Stimulated activated CD4-positive, alpha-beta T cell treated with anti-CD3 and anti-CD28 coated beads, Interleukin-2, amount 100 ng/mL, for 4 hours (primary cell): Measurements from ENCODE around the gene PTGES2.
A peak's percentile ranks its signal among the peaks of the same experiment; 100 is the strongest.

Experiments
- DNase-seq: peaks from one replicate; pipeline ENCODE4 v3.0.0-alpha.2; 2020; ENCODE audit warnings: low read depth

Gene PTGES2

GRCh38 chr9:128127568-128127989 is at the start of gene PTGES2:
PTGES2 (minus strand) TSS chr9:128127729; CDS start chr9:128127717, 12 bp downstream.
- peak; percentile 76 for DNase-seq

DNA sequence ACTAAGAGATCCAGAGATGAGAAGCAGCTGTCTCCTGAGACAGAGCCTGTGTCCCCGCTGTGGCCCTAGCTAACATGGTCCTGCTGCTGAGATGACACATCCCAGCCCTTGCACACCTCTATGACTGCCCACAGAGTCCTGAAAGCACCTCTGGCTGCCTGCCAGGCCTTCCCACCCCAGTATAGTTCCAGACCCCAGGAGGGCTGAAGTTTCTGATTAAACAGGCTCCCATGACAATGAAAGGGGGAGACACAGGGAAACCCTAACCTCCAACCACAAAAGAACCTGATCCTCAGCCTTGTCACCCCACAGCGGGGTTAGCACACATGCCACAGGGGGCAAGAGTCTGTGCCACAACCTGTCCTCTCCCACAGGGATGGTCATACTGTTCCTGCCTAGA is 48.2 kb upstream of the PTGES2 start:
- no peak for DNase-seq

DNA sequence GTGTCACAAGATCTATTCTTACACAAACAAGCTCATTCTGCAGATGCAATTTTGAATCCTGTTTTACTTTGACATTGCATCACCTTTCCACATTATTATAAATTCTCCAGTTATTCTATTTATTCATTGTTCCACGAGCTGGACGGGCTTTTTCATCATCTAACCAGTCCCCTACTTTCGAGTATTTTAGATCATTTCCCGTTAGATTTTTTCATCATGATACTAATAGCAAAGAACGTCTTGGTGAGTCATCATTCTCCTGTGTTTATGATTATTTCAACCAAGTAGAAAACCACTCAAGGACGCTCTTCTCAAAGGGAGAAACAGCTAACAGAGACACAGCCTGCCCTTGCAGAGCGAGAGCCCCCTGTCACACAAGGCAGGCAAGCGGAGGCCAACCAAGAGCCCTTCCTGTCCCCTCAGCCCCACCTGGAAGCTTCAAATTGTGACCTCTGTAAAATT is 47.6 kb upstream of the PTGES2 start:
- DNase-seq: no peak

GRCh38 chr9:128174062-128174461 is 46.5 kb upstream of the PTGES2 start:
- no peak for DNase-seq

DNA sequence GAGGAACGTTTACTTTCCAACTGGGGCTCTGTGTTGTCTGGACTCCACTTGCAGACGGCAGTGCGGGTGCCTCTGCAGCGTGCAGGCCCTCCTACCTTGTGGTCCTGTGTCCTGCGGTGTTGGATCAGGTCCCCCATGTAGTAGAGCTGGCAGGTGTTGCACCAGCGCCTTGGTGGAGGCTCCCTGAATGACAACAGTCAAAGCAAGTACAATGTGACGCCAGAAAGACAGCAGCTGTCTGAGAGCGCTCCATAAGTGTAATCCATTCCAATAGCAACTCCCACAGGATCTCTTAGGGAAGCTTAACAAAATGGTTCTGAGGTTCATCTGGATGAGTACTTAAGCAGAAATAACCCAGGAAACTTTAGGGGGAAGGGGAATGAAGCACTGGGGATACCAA is 42.4 kb upstream of the PTGES2 start:
- no peak for DNase-seq

GRCh38 chr9:128169492-128169891 is 42.0 kb upstream of the PTGES2 start:
- no peak for DNase-seq

GRCh38 chr9:128168731-128169308 is 41.3 kb upstream of the PTGES2 start:
- DNase-seq: no peak

- no peak for DNase-seq
These were observed 39.7 kb upstream of the PTGES2 start for GRCh38 chr9:128167209-128167608.

DNA sequence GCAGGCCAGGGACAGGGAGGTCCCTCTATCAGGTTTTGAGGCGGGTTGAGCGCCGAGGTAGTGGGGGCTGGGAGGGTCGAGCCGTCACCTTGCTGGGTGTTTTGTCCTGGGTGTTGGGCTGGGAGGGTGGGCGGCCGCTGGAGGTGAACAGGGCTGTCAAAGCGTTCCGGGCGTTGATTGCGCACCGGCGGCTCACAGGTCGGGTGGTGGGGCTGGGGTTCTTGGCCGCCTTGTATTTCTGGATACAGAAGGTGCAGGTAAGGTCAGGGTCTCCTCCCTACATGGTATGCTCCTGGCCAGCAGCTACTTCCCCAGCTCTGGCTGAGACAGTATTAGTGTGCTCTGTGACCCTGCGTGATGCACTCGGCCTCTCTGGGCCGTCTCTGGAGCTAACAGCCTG is 38.6 kb upstream of the PTGES2 start:
- no peak for DNase-seq

- DNase-seq: no peak
These were observed 36.9 kb upstream of the PTGES2 start for GRCh38 chr9:128164307-128164885.

- DNase-seq: no peak
These were observed 36.2 kb upstream of the PTGES2 start for GRCh38 chr9:128163523-128164306.

DNA sequence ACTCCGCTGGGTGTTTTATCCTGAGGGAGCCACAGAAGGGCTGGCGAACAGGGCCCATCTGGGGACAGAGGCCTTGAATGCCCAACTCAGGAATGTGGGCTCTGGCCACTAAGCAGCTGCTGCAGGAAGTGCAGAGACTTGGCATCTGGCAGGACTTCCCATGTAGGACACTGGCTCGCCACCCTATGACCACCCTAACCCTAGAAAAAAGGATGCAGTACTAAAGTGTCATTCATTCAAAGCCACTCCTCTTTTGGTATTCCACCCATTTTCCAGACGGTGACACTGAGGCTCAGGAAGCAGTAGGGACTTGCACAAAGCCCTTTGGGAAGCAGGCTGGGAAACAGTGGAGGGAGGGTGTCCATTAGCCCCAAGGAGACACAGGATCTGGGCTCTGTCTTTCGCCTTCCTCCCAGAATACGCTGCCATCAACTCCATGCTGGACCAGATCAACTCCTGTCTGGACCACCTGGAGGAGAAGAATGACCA is 35.5 kb upstream of the PTGES2 start:
- DNase-seq: no peak

DNA sequence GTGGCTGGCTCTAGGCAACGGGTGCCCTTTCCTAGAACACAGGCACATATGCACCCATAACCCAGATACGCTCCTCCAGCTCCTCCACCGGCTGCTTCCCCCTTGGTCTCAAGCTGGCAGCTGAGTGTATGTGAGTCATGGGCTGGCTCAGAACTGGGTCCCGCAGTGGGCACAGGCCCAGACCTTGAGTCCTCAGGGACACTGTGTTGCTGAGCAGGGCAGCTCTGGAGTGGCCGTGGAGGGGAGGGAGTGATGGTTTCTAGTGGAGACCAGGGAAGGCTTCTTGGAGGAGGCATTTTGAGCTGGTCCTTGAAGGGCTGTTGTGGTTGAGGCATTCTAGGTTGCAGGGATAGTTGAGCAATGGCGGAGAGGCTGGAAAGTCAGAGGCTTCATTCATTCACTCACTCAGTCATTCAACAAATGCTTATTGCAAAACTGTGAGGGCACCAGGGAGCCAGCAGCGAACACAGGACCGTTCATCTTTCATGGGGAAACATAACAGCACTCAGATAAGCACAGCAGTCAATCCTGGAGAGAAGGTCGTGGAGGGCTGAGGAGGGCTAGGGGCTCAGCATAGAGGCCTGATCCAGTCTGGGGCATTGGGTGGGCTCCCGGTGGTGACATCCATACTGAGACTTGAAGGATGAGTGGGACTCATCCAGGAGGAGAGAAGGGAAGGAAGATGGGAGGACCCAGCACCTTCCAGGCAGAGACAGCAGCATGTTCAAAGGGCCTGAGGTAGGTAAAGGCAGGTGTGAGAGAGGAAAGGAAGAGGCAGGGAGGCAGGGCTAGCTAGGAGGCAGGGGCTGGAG is 34.9 kb upstream of the PTGES2 start:
- DNase-seq: no peak

GRCh38 chr9:128161215-128161902 is 33.8 kb upstream of the PTGES2 start:
- no peak for DNase-seq

DNA sequence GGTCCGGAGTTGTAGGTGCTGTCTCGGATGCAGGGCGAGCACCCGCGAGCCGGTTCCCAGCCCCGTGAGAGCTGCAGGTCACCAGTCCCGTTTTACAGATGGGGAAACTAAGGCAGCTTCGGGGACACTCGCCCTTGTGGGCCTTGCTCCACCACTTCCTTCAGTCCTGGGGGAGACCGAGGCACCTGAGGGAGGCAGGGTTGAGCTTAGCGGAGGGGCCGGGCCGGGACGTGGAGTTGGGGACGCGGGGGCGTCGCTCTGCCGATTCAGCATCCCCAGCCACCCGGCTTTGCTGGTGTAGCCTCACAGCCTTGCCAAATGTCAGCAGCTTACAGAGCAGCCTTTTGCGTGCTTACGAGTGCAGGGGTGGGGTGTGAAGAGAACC is 33.1 kb upstream of the PTGES2 start:
- DNase-seq: peak; percentile 56

GRCh38 chr9:128159784-128160602 is 32.5 kb upstream of the PTGES2 start, which contains the start of gene BBLN:
BBLN (plus strand) TSS chr9:128160265; CDS start chr9:128160408, 143 bp downstream.
- DNase-seq: peak; percentile 91

DNA sequence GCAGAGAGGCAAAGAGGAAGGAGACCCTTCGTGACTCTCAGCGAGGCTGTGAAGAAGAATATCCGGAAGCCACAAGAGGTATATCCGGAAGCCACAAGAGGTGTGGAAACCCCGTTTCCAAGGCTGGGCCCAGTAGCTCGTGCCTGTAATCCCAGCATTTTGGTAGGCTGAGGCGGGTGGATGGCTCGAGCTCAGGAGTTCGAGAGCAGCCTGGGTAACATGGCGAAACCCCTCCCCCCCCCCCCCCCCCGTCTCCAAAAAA is 31.9 kb upstream of the PTGES2 start:
- peak; percentile 8 for DNase-seq

- DNase-seq: no peak
These were observed 28.4 kb upstream of the PTGES2 start for GRCh38 chr9:128155736-128156500.

- no peak for DNase-seq
These were observed 26.6 kb upstream of the PTGES2 start for GRCh38 chr9:128153947-128154695.
